Stomach (tissue), 4 donors: ENCODE measurements around the gene TRNT1.

Experiments
- CTCF ChIP-seq, 7 experiments: fragments of 450-650 bp in 4 of 7; fragments of 200-600 bp in 3 of 7; sonication (generic) in 3 of 7; IDR thresholded peaks; one replicate each; pipeline ENCODE4 v1.5.1; 2016 to 2019; ENCODE audit warnings: antibody characterized with exemption in 7 of 7, control low read depth in 2 of 7, mild to moderate bottlenecking in 1 of 7
- POLR2A ChIP-seq, 4 donors: fragments of 450-650 bp; IDR thresholded peaks; one replicate each; pipeline ENCODE4 v1.6.1; 2016; ENCODE audit warnings: antibody characterized with exemption in 4 of 4, control low read depth in 2 of 4, mild to moderate bottlenecking in 1 of 4, moderate library complexity in 1 of 4
- POLR2AphosphoS5 ChIP-seq, 3 donors: sonication (generic); formaldehyde crosslinking; IDR thresholded peaks; one replicate each; pipeline ENCODE4 v1.6.1; 2016; ENCODE audit warnings: antibody characterized with exemption in 3 of 3

- TF ChIP-seq CTCF (IDR thresholded peaks at IDR 0.05) (no peak), POLR2A (IDR thresholded peaks at IDR 0.05) (no peak), POLR2AphosphoS5 (IDR thresholded peaks at IDR 0.05) (no peak)
These were observed 16.5 kb upstream of the TRNT1 start, which contains the start of gene IL5RA for GRCh38 chr3:3110299-3110630.
